ENCODE results near the gene ITIH1.
"Not testable (repeated sequence)": the region's sequence is repeated elsewhere in the genome, so short reads cannot be mapped to it uniquely, and the experiment has no call there.

The ITIH1 gene, protein sequence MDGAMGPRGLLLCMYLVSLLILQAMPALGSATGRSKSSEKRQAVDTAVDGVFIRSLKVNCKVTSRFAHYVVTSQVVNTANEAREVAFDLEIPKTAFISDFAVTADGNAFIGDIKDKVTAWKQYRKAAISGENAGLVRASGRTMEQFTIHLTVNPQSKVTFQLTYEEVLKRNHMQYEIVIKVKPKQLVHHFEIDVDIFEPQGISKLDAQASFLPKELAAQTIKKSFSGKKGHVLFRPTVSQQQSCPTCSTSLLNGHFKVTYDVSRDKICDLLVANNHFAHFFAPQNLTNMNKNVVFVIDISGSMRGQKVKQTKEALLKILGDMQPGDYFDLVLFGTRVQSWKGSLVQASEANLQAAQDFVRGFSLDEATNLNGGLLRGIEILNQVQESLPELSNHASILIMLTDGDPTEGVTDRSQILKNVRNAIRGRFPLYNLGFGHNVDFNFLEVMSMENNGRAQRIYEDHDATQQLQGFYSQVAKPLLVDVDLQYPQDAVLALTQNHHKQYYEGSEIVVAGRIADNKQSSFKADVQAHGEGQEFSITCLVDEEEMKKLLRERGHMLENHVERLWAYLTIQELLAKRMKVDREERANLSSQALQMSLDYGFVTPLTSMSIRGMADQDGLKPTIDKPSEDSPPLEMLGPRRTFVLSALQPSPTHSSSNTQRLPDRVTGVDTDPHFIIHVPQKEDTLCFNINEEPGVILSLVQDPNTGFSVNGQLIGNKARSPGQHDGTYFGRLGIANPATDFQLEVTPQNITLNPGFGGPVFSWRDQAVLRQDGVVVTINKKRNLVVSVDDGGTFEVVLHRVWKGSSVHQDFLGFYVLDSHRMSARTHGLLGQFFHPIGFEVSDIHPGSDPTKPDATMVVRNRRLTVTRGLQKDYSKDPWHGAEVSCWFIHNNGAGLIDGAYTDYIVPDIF

DNA sequence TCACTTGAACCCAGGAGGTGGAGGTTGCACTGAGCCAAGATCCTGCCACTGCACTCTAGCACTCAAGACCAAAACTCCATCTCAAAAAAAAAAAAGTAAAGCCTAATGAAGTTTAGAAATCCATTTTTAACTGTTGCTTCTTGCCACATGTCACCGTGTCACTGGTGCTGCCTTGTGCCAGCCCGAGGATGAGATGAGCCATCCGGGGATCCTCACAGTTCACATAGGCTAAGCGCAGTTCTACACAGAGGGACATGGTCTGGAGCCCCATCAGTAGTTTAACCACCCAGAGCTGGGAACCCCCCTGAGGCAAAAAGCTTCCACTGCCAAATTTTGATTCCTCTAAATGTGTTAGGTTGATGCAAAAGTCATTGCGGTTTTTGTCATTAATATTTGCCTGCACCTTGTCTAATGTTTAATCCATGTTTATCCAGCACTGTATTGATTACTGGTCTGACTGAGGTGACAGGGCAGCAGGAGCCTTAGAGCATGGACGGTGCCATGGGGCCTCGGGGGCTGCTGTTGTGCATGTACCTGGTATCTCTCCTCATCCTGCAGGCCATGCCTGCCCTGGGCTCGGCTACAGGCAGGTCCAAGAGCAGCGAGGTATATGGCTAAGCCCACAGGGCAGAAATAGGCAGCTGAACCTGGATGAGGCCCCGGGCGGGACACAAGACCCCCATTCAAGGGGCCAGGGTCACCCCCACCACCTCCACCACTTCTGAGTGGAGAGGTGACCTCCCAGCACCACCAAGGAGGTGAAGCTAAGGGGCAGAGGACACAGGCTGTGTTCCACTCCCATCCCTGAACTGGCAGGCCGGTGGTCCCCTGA is at the start of gene ITIH1:
TSS of gene ITIH1 (plus strand) at position 473 of the 832 bp plus-strand sequence. CDS start at position 490, 17 bp downstream.
- no peaks in the 10 kb centered on the region for H3K27me3 ChIP-seq (ENCODE audit: insufficient read depth, low read depth, severe bottlenecking)
- no peaks in the 10 kb centered on the region for H3K36me3 ChIP-seq
- TF ChIP-seq, protein P1, sequence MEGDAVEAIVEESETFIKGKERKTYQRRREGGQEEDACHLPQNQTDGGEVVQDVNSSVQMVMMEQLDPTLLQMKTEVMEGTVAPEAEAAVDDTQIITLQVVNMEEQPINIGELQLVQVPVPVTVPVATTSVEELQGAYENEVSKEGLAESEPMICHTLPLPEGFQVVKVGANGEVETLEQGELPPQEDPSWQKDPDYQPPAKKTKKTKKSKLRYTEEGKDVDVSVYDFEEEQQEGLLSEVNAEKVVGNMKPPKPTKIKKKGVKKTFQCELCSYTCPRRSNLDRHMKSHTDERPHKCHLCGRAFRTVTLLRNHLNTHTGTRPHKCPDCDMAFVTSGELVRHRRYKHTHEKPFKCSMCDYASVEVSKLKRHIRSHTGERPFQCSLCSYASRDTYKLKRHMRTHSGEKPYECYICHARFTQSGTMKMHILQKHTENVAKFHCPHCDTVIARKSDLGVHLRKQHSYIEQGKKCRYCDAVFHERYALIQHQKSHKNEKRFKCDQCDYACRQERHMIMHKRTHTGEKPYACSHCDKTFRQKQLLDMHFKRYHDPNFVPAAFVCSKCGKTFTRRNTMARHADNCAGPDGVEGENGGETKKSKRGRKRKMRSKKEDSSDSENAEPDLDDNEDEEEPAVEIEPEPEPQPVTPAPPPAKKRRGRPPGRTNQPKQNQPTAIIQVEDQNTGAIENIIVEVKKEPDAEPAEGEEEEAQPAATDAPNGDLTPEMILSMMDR (IDR thresholded peaks at IDR 0.05; ENCODE audit: low read depth, low read length), result no peak
- no peak for DNase-seq
- no peak within 1 kb of the TSS for H3K4me3 ChIP-seq (ENCODE audit: low read depth, low read length)
- no peaks in the 10 kb centered on the region for H3K9me3 ChIP-seq (ENCODE audit: severe bottlenecking)
- H3K27ac ChIP-seq, result no peak within 1 kb of the TSS

DNA sequence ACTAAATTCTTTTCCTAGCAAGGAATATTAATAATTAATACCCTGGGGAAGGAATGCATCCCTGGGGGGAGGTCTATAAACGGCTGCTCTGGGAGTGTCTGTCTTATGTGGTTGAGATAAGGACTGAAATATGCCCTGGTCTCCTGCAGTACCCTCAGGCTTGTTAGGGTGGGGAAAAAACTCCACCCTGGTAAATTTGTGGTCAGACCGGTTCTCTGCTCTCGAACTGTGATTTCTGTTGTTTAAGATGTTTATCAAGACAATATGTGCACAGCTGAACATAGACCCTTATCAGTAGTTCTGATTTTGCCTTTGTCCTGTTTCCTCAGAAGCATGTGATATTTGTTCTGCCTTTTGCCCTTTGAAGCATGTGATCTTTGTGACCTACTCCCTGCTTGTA is 48.6 kb upstream of the ITIH1 start:
- not testable (repeated sequence) for H3K4me3 ChIP-seq (ENCODE audit: low read depth, low read length); H3K27ac ChIP-seq; H3K27me3 ChIP-seq (ENCODE audit: insufficient read depth, low read depth, severe bottlenecking); DNase-seq
- Histone ChIP-seq H3K9me3 (ENCODE audit: severe bottlenecking) (peaks cover 32% of the 10 kb centered on the region), H3K36me3 (peaks cover 46% of the 10 kb centered on the region)

DNA sequence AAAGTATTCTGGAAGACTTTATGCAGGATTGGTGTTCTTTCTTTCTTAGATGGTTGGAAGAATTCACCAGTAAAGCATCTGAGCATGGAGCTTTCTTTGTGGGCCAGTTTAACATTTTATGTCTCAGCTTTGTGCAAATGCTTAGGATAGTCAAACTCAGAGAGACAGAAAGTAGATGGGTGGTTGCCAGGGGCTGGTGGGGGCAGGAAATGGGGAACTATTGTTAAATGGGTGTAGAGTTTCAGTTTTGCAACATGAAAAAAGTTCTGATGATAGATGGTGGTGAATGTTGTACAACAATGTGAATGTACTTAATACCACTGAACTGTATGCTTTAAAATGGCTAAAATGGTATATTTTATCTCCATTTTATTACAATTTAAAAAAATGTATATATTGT is 46.7 kb upstream of the ITIH1 start:
- Histone ChIP-seq H3K27ac (no peak overlapping the region), H3K4me3 (ENCODE audit: low read depth, low read length) (no peak overlapping the region), H3K36me3 (peaks cover 59% of the 10 kb centered on the region)

DNA sequence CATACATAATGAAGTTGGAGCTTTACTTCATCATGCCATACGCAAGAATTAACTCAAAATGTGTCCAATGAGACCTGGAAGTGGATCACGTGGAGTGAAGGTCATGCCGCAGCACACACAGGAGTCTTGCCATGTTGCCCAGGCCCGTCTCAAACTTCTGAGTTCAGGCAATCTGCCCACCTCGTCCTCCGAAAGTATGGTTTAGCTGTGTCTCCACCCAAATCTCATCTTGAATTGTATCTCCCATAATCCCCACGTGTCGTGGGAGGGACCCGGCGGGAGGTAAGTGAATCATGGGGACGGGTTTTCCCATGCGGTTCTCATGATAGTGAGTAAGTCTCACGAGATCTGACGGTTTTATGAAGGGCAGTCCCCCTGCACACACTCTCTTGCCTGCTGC is 45.8 kb upstream of the ITIH1 start:
- TF ChIP-seq, protein P1 (IDR thresholded peaks at IDR 0.05; ENCODE audit: low read depth, low read length), result no peak
- Histone ChIP-seq H3K36me3 (peaks cover 68% of the 10 kb centered on the region), H3K27me3 (ENCODE audit: insufficient read depth, low read depth, severe bottlenecking) (no peaks in the 10 kb centered on the region), H3K9me3 (ENCODE audit: severe bottlenecking) (peaks cover 38% of the 10 kb centered on the region), H3K27ac (peak overlapping the region; percentile 46), H3K4me3 (ENCODE audit: low read depth, low read length) (no peak overlapping the region)
- DNase-seq, result no peak

More for the DNA sequence above, 46.7 kb upstream of the ITIH1 start:
- Histone ChIP-seq H3K27me3 (ENCODE audit: insufficient read depth, low read depth, severe bottlenecking) (no peaks in the 10 kb centered on the region), H3K9me3 (ENCODE audit: severe bottlenecking) (peaks cover 38% of the 10 kb centered on the region)
- TF ChIP-seq, protein P1 (IDR thresholded peaks at IDR 0.05; ENCODE audit: low read depth, low read length), result no peak
- DNase-seq, result no peak

DNA sequence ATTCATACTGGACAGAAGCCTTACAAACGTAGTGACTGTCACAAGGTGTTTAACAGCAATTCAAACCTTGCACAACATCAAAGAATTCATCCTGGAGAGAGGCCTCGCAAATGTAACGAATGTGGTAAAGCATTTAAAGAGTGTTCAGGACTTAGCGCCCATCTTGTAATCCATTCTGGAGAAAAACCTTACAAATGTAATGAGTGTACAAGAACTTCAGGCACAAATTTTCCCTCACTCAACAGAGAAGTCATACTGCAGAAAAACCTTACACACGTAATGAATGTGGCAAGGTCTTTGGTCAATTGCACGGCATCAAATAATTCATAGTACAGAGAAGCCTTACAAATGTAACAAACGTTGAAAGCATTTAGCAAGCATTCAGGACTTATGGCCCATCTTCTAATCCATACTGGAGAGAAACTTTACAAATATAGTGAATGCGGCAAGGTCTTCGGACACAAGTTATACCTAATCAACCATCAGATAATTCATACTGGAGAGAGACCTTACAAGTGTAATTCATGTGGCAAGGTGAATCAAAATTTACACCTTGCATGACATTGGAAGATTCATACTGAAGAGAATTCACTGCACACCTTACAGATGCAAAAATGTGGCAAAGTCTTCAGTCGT is 44.0 kb upstream of the ITIH1 start:
- no peak for DNase-seq
- Histone ChIP-seq H3K27me3 (ENCODE audit: insufficient read depth, low read depth, severe bottlenecking) (no peaks in the 10 kb centered on the region), H3K4me3 (ENCODE audit: low read depth, low read length) (no peak overlapping the region), H3K9me3 (ENCODE audit: severe bottlenecking) (peaks cover 35% of the 10 kb centered on the region), H3K36me3 (peaks cover 82% of the 10 kb centered on the region), H3K27ac (no peak overlapping the region)
- TF ChIP-seq, protein P1 (IDR thresholded peaks at IDR 0.05; ENCODE audit: low read depth, low read length), result no peak
